HUES6 (cell line): Measurements from ENCODE around the gene RAB20.
"Not testable (repeated sequence)": the region's sequence is repeated elsewhere in the genome, so short reads cannot be mapped to it uniquely, and the experiment has no call there.

Source experiments
- H3K27ac ChIP-seq: 2 replicates; pipeline ENCODE4 v1.7.0; 2013; ENCODE audit warnings: low read depth, mild to moderate bottlenecking, low read length, inconsistent platforms
- H3K27me3 ChIP-seq: 2 replicates; pipeline ENCODE4 v1.6.1; 2013; ENCODE audit warnings: low read length; ENCODE audit not compliant: control insufficient read depth, insufficient read depth
- H3K36me3 ChIP-seq: 2 replicates; pipeline ENCODE4 v1.6.1; 2013; ENCODE audit warnings: low read length; ENCODE audit not compliant: control insufficient read depth, insufficient read depth
- H3K4me1 ChIP-seq: 2 replicates; pipeline ENCODE4 v1.6.1; 2013; ENCODE audit warnings: low read length; ENCODE audit not compliant: control insufficient read depth, insufficient read depth
- H3K4me3 ChIP-seq: 2 replicates; pipeline ENCODE4 v1.5.1; 2013; ENCODE audit warnings: low read depth, low read length
- H3K9ac ChIP-seq: one replicate; pipeline ENCODE4 v1.6.1; 2013; ENCODE audit warnings: mild to moderate bottlenecking, low read length
- H3K9me3 ChIP-seq: 2 replicates; pipeline ENCODE4 v1.6.1; 2013; ENCODE audit warnings: low read depth, low read length; ENCODE audit not compliant: control insufficient read depth, insufficient read depth

The RAB20 gene

DNA sequence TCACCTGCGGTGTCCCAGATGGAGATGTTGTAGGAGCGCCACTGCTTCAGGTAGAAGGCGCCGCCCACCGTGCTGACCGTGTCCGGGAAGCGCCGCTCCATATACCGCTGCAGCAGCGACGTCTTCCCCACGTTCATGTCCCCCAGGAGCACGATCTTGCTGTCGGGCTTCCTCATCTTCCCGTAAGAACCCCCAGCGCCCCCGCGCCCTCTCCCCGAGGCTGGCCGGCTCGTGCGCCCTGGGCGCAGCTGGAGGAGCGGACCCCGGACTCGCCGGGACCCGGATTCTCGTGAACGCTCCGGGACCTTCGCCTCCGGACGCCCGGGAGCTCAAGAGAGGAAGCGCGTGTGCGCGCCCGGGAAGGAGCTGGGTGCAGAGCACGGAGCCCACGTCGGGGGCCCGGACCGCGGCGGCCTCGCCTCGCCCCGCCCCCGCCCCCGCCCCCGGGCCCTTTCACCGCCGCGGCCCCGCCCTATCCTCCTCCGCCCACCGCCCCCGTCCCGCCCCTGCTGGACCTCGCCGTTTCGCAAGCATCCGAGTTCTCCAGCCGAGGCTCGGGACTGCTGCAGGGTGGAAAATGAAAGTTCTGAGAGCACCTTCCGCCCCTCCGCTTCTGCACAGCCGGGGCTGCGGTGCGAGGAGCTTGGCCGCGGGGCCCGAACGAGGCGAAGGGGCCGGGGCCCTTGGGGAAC is at the start of gene RAB20:
Gene RAB20 (minus strand): TSS at position 379 of the 692 bp plus-strand sequence. CDS start 203 bp downstream, at position 176.
- 0 out of 2 replicates have a peak, but pooled peaks cover 3% of the 10 kb centered on the region for H3K27me3 ChIP-seq
- H3K9ac ChIP-seq = peak within 1 kb of the TSS; percentile 90
- no peaks in the 10 kb centered on the region for H3K9me3 ChIP-seq
- peak within 1 kb of the TSS; percentile 55; the same call in 1 of the 2 replicates for H3K27ac ChIP-seq
- peak within 1 kb of the TSS; percentile 97 for H3K4me3 ChIP-seq
- H3K36me3 ChIP-seq = peaks cover 22% of the 10 kb centered on the region
- H3K4me1 ChIP-seq = peaks cover 34% of the 10 kb centered on the region

DNA sequence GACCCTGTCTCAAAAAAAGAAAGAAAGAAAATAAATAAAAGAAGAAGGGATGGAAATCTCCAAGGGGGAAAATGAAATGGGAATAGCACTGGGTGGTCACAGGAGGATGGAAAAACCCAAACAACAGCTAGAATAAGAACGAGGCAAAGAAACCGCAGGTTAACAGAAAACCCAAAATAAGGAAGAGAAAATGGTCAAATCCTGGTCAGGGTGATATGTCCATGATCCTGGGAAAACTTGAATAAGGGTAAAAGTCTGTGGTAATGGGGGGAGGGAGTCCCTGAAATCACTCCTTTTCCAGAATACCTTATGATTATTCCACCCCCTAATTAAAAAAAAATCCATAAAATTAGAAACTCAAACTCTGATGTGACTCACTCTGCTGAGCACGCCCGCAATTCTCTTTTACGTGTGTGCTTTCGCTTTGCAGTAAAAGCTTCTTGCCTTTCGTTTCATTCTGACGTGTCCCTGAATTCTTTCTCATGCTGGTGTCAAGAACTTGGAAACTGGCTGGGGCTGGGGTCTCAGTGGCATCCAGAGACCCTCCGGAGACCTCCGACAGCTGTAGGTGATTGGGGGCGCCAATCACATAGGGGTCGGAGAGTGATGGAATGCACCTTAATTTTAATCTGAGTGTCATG is 49.6 kb upstream of the RAB20 start:
- no peaks in the 10 kb centered on the region for H3K27me3 ChIP-seq
- H3K9ac ChIP-seq = no peak overlapping the region
- H3K27ac ChIP-seq = no peak overlapping the region
- no peaks in the 10 kb centered on the region for H3K36me3 ChIP-seq
- no peak overlapping the region for H3K4me3 ChIP-seq
- H3K4me1 ChIP-seq = peaks cover 10% of the 10 kb centered on the region
- peaks cover 4% of the 10 kb centered on the region; the same call in 1 of the 2 replicates for H3K9me3 ChIP-seq

GRCh38 chr13:110607675-110608224 is 46.2 kb upstream of the RAB20 start:
- H3K27me3 ChIP-seq = no peaks in the 10 kb centered on the region
- no peak overlapping the region for H3K4me3 ChIP-seq

DNA sequence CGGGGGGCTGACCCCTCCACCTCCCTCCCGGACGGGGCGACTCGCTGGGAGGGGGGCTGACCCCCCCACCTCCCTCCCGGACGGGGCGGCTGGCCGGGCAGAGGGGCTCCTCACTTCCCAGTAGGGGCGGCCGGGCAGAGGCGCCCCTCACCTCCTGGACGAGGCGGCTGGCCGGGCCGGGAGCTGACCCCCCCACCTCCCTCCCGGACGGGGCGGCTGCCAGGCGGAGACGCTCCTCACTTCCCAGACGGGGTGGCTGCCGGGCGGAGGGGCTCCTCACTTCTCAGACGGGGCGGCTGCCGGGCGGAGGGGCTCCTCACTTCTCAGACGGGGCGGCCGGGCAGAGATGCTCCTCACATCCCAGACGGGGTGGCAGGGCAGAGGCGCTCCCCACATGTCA is 44.8 kb upstream of the RAB20 start:
- H3K4me1 ChIP-seq, H3K9me3 ChIP-seq, H3K27me3 ChIP-seq: not testable (repeated sequence)

More at GRCh38 chr13:110607675-110608224, 46.2 kb upstream of the RAB20 start:
- peaks cover 7% of the 10 kb centered on the region; the same call in 1 of the 2 replicates for H3K9me3 ChIP-seq
- H3K36me3 ChIP-seq = no peaks in the 10 kb centered on the region
- peaks cover 6% of the 10 kb centered on the region for H3K4me1 ChIP-seq
- H3K9ac ChIP-seq = no peak overlapping the region
- no peak overlapping the region for H3K27ac ChIP-seq

DNA sequence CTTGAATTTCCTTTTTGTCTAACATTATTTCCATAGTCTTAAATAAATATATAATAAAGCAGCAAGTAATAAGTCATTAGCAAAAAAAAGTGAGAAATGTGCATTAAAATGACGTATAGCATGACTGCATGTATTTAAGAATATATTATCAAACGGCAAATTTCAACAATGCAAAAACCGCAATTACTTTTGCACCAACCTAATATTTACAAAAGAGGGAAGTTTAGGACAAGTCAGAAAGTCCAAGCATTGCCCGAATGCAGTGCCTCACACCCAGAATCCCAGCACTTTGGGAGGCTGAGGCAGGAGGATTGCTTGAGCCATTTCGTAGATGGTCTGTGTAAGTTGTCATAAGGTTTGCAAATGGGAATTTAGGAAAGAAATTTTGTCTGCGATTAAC is 43.6 kb upstream of the RAB20 start:
- H3K36me3 ChIP-seq = no peaks in the 10 kb centered on the region
- H3K9me3 ChIP-seq = peaks cover 7% of the 10 kb centered on the region; the same call in 1 of the 2 replicates
- H3K9ac ChIP-seq = no peak overlapping the region
- H3K27ac ChIP-seq = no peak overlapping the region
- no peaks in the 10 kb centered on the region for H3K27me3 ChIP-seq
- peaks cover 1% of the 10 kb centered on the region for H3K4me1 ChIP-seq
- H3K4me3 ChIP-seq = no peak overlapping the region

More for the DNA sequence above, 44.8 kb upstream of the RAB20 start:
- not testable (repeated sequence) for H3K9ac ChIP-seq, H3K27ac ChIP-seq, H3K4me3 ChIP-seq, H3K36me3 ChIP-seq

DNA sequence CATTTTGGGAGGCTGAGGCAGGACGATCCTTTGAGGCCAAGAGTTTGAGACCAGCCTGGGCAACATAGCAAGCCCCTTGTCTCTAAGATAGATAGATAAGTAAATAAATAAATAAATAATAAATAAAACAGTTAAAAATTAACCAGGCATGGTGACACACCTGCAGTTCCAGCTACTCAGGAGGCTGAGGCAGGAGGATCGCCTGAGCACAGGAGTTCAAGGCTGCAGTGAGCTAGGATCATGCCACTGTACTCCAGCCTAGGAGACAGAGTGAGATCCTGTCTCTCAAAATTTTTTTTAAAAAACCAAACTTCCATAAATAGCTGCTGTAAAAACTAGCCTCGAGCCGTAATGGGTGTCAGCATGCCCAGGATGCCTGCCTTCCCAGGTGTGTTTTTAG is 39.5 kb upstream of the RAB20 start:
- H3K9me3 ChIP-seq = peaks cover 3% of the 10 kb centered on the region; the same call in 1 of the 2 replicates
- H3K4me3 ChIP-seq = no peak overlapping the region
- H3K27me3 ChIP-seq = no peaks in the 10 kb centered on the region
- no peaks in the 10 kb centered on the region for H3K36me3 ChIP-seq
- H3K4me1 ChIP-seq = peaks cover 3% of the 10 kb centered on the region; the same call in 1 of the 2 replicates
- H3K9ac ChIP-seq = no peak overlapping the region
- H3K27ac ChIP-seq = no peak overlapping the region

GRCh38 chr13:110600261-110600819 is 38.8 kb upstream of the RAB20 start:
- Histone ChIP-seq H3K9ac (no peak overlapping the region), H3K4me1 (peaks cover 3% of the 10 kb centered on the region; the same call in 1 of the 2 replicates), H3K27ac (no peak overlapping the region), H3K9me3 (peaks cover 3% of the 10 kb centered on the region; the same call in 1 of the 2 replicates), H3K27me3 (no peaks in the 10 kb centered on the region), H3K36me3 (no peaks in the 10 kb centered on the region), H3K4me3 (no peak overlapping the region)

- Histone ChIP-seq H3K9ac (no peak overlapping the region), H3K27ac (no peak overlapping the region), H3K27me3 (no peaks in the 10 kb centered on the region), H3K4me1 (peaks cover 3% of the 10 kb centered on the region; the same call in 1 of the 2 replicates), H3K4me3 (no peak overlapping the region), H3K9me3 (no peaks in the 10 kb centered on the region), H3K36me3 (no peaks in the 10 kb centered on the region)
Observed at GRCh38 chr13:110597041-110597689, 35.6 kb upstream of the RAB20 start.

DNA sequence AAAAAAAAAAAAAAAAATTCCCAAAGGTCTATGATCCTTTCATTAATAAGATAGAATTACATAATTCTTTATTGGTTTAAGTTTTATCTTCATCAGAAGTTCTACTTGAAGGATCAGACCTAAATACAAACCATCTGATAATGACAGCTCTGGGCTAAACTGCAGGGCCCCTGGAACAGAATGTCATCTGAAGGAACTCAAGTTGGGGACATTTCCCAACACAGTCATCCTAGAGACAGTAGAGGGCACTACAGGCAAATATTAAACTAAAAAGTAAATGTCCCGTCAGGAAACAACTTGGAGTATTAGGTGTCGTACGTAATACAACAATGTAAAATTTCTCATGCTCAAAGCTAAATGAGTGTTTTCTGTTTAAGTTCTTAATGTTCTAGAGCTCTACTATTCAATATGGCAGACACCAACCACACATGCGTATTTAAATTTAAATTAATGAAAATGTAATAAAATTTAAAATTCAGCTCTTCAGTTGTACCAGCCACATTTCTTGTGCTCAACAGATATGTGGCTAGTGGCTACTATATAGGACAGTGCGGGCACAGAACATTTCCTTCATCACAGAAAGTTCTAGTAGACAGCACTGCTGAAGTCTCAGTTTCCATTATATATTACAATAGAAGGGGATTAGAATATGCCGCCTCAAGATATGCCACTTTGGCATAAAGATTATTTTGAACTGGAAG is 32.1 kb upstream of the RAB20 start:
- H3K9ac ChIP-seq = no peak overlapping the region
- no peak overlapping the region for H3K27ac ChIP-seq
- H3K9me3 ChIP-seq = no peaks in the 10 kb centered on the region
- H3K36me3 ChIP-seq = no peaks in the 10 kb centered on the region
- H3K27me3 ChIP-seq = no peaks in the 10 kb centered on the region
- H3K4me1 ChIP-seq = peaks cover 9% of the 10 kb centered on the region; the same call in 1 of the 2 replicates
- H3K4me3 ChIP-seq = no peak overlapping the region

- no peaks in the 10 kb centered on the region for H3K36me3 ChIP-seq
- no peaks in the 10 kb centered on the region for H3K27me3 ChIP-seq
- no peaks in the 10 kb centered on the region for H3K9me3 ChIP-seq
- H3K4me1 ChIP-seq = peaks cover 9% of the 10 kb centered on the region; the same call in 1 of the 2 replicates
- no peak overlapping the region for H3K27ac ChIP-seq
- no peak overlapping the region for H3K9ac ChIP-seq
- no peak overlapping the region for H3K4me3 ChIP-seq
Observed at GRCh38 chr13:110592665-110593064, 31.1 kb upstream of the RAB20 start.
